ENCODE results near the gene SLC25A23. TPM values are rescaled to one million over a fixed set of nuclear protein-coding genes. Genes with fewer than 3 reads are reported as not detected.

The SLC25A23 gene
- total and polyA plus RNA-seq, 9 of the 15 experiments (the other 6 are each of a cell fraction or from before 2014, with no cell fraction given), result 6.1 to 72.0 (median 26.6) TPM

GRCh38 chr19:6460099-6460884, 700 bp upstream of the SLC25A23 start (continued):
- TF ChIP-seq BCLAF1 (IDR thresholded peaks at IDR 0.05; ENCODE audit: borderline replicate concordance in 1 of 2, control insufficient read depth in 1 of 2, low read depth in 2 of 2, low read length in 1 of 2) (no peak), ETV1 (tag; conservative IDR thresholded peaks at IDR 0.05; ENCODE audit: low read depth) (peak; percentile 68), PBX2 (CRISPR knock-in tag; IDR thresholded peaks at IDR 0.05; ENCODE audit: low read depth) (no peak), PBX2 (tag; conservative IDR thresholded peaks at IDR 0.05; ENCODE audit: low read depth) (peak; percentile 67), BRD4 (IDR thresholded peaks at IDR 0.05) (no peak), ZKSCAN1 (IDR thresholded peaks at IDR 0.05; ENCODE audit: low read depth, low read length) (peak; percentile 76), FOXK2 (conservative IDR thresholded peaks at IDR 0.05 in 1 of 2, IDR thresholded peaks at IDR 0.05 in 1 of 2; ENCODE audit: low read depth in 2 of 2) (no peak; a peak in 1 of 4 replicates), ZNF140 (CRISPR knock-in tag; IDR thresholded peaks at IDR 0.05) (no peak), LEF1 (IDR thresholded peaks at IDR 0.05) (0 out of 2 replicates have a peak, but pooled peaks have one; percentile 52), CXXC5 (CRISPR knock-in tag; IDR thresholded peaks at IDR 0.05) (peak; percentile 75), ELK3 (CRISPR knock-in tag; IDR thresholded peaks at IDR 0.05) (no peak), GATAD2B (IDR thresholded peaks at IDR 0.05; ENCODE audit: borderline replicate concordance) (no peak), MCM5 (IDR thresholded peaks at IDR 0.05; ENCODE audit: low read depth) (no peak), NCOA2 (IDR thresholded peaks at IDR 0.05; ENCODE audit: partially characterized antibody in 2 of 2) (no peak), ZNF316 (IDR thresholded peaks at IDR 0.05) (no peak), ZNF124 (CRISPR knock-in tag; IDR thresholded peaks at IDR 0.05) (no peak), GATA2 (CRISPR knock-in tag; IDR thresholded peaks at IDR 0.05) (0 out of 2 replicates have a peak, but pooled peaks have one; percentile 31), TOE1 (IDR thresholded peaks at IDR 0.05; ENCODE audit: borderline replicate concordance) (peak; percentile 88), TOE1 (CRISPR knock-in tag; IDR thresholded peaks at IDR 0.05; ENCODE audit: borderline replicate concordance, low read depth) (no peak), HSF4 (CRISPR knock-in tag; IDR thresholded peaks at IDR 0.05; ENCODE audit: borderline replicate concordance) (no peak)

Data from K562 (cell line).